Upper lobe of right lung (tissue), 1 donor: ENCODE measurements around the gene ANKRD11. TPM values are rescaled to one million over a fixed set of nuclear protein-coding genes. Genes with fewer than 3 reads are reported as not detected.
A peak's percentile ranks its signal among the peaks of the same experiment; 100 is the strongest.

Experiments used
- ATAC-seq: fragments of 200-7000 bp; cut with Tn5 transposase; one replicate; pipeline ENCODE4 v1.9.1; 2020; ENCODE audit warnings: mild to moderate bottlenecking, moderate library complexity
- DNase-seq: peaks from one replicate; pipeline ENCODE4 v3.0.0-alpha.2; 2020
- H3K27ac ChIP-seq: fragments of 200-600 bp; one replicate; pipeline ENCODE4 v1.8.0; 2022
- H3K27me3 ChIP-seq: fragments of 200-600 bp; one replicate; pipeline ENCODE4 v1.8.0; 2022; ENCODE audit warnings: mild to moderate bottlenecking
- H3K36me3 ChIP-seq: fragments of 200-600 bp; one replicate; pipeline ENCODE4 v1.8.0; 2022
- H3K4me1 ChIP-seq: fragments of 200-600 bp; one replicate; pipeline ENCODE4 v1.8.0; 2022
- H3K4me3 ChIP-seq: fragments of 200-600 bp; one replicate; pipeline ENCODE4 v1.8.0; 2022; ENCODE audit warnings: mild to moderate bottlenecking
- H3K9me3 ChIP-seq: fragments of 200-600 bp; one replicate; pipeline ENCODE4 v1.8.0; 2022
- CTCF ChIP-seq: fragments of 200-600 bp; IDR thresholded peaks from one replicate; pipeline ENCODE4 v1.8.0; 2022; ENCODE audit warnings: antibody characterized with exemption
- intact Hi-C: fragments of 100-400 bp; cut with DNase I; formaldehyde crosslinking; loops from one replicate; pipeline ENCODE4 v1.11.0; 2022
- total RNA-seq: library from RNA; stranded (reverse); fragmentation: NEBNext Ultra II Directional; extraction: Animal tissue kit (Norgen Biotek cat#: 25700); gene quantifications from one replicate; pipeline ENCODE4 v1.2.1, GENCODE V29; 2021
- donor health status: DM: no; HTN: yes; CAD: no; lungs with severe emphysema.

Gene ANKRD11
- total RNA-seq, 1 donor from 2014 or later, result 125 TPM

GRCh38 chr16:89317101-89317671, 173.2 kb downstream of the ANKRD11 start:
- H3K27ac ChIP-seq, result no peak overlapping the region
- peaks cover 79% of the 10 kb centered on the region for H3K4me1 ChIP-seq
- no peak overlapping the region for H3K4me3 ChIP-seq
- H3K9me3 ChIP-seq, result no peaks in the 10 kb centered on the region
- DNase-seq, result no peak
- H3K36me3 ChIP-seq, result peaks cover 13% of the 10 kb centered on the region
- no peak for ATAC-seq
- intact Hi-C loops, result no loop called here
- no peak for TF ChIP-seq CTCF
- H3K27me3 ChIP-seq, result no peaks in the 10 kb centered on the region

GRCh38 chr16:89316701-89317100, 173.7 kb downstream of the ANKRD11 start:
- peak overlapping the region; percentile 60 for H3K27ac ChIP-seq
- no peak for TF ChIP-seq CTCF

GRCh38 chr16:89315791-89316581, 174.4 kb downstream of the ANKRD11 start:
- TF ChIP-seq CTCF, result no peak
- ATAC-seq, result peak; percentile 68
- Histone ChIP-seq H3K9me3 (no peaks in the 10 kb centered on the region), H3K27me3 (no peaks in the 10 kb centered on the region), H3K4me3 (no peak overlapping the region), H3K27ac (peak overlapping the region; percentile 60), H3K36me3 (peaks cover 21% of the 10 kb centered on the region), H3K4me1 (peaks cover 70% of the 10 kb centered on the region)
- no peak for DNase-seq
- intact Hi-C loops, result no loop called here

More at GRCh38 chr16:89316701-89317100, 173.7 kb downstream of the ANKRD11 start:
- peaks cover 77% of the 10 kb centered on the region for H3K4me1 ChIP-seq
- no peaks in the 10 kb centered on the region for H3K27me3 ChIP-seq
- H3K36me3 ChIP-seq, result peaks cover 18% of the 10 kb centered on the region
- H3K9me3 ChIP-seq, result no peaks in the 10 kb centered on the region
- H3K4me3 ChIP-seq, result no peak overlapping the region
- intact Hi-C loops, result no loop called here
- DNase-seq (no peak), ATAC-seq (no peak)

- peaks cover 26% of the 10 kb centered on the region for H3K36me3 ChIP-seq
- no peaks in the 10 kb centered on the region for H3K9me3 ChIP-seq
- no peak for DNase-seq
- ATAC-seq, result no peak
- TF ChIP-seq CTCF, result no peak
- peak overlapping the region; percentile 60 for H3K27ac ChIP-seq
- intact Hi-C loops, result no loop called here
- H3K27me3 ChIP-seq, result no peaks in the 10 kb centered on the region
- H3K4me1 ChIP-seq, result peaks cover 63% of the 10 kb centered on the region
- H3K4me3 ChIP-seq, result no peak overlapping the region
Observed at GRCh38 chr16:89315271-89315670, 175.1 kb downstream of the ANKRD11 start.

GRCh38 chr16:89314854-89315253, 175.5 kb downstream of the ANKRD11 start:
- Histone ChIP-seq H3K9me3 (no peaks in the 10 kb centered on the region), H3K4me1 (peaks cover 62% of the 10 kb centered on the region), H3K36me3 (peaks cover 29% of the 10 kb centered on the region), H3K27me3 (no peaks in the 10 kb centered on the region), H3K27ac (peak overlapping the region; percentile 60), H3K4me3 (no peak overlapping the region)
- ATAC-seq, result no peak
- intact Hi-C loops, result no loop called here
- TF ChIP-seq CTCF, result no peak
- no peak for DNase-seq
